ENCODE results near the gene NUP35.

- no peak for TF ChIP-seq CTCF (conservative IDR thresholded peaks at IDR 0.05; ENCODE audit: low read depth in 2 of 2)
- no peak for TF ChIP-seq JUNB (IDR thresholded peaks at IDR 0.05; ENCODE audit: unreplicated experiment)
- TF ChIP-seq POLR2AphosphoS5 (IDR thresholded peaks at IDR 0.05; ENCODE audit: low read depth) = no peak
- TF ChIP-seq EZH2phosphoT487 (IDR thresholded peaks at IDR 0.05; ENCODE audit: unreplicated experiment) = no peak
These were observed 7.0 kb upstream of the NUP35 start for GRCh38 chr2:183117226-183117625.

Data from GM23338 (cell line).